ENCODE measurements around the gene GPLD1. TPM values are rescaled to one million over a fixed set of nuclear protein-coding genes. Genes with fewer than 3 reads are reported as not detected.

GPLD1 gene
- total and polyA plus RNA-seq, 9 of the 15 experiments (the other 6 are each of a cell fraction or from before 2014, with no cell fraction given): 0.11 to 1.3 (median 0.82) TPM

DNA sequence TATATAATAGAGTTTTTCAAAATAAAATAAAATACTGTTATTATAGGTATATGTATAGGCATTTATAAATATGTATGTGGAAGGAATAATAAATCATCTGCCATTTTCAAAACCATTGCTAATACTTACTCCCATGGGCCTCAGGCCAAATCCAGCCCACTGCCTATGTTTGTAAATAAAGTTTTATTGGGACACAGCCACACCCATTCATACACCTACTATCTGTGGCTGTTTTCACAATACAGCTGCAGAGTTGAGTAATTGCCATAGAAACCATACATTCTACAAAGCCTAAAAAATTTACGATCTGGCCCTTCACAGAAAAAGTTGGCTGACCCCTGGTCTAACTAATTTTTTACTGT is 14.9 kb upstream of the GPLD1 start (continued):
- TF ChIP-seq, protein P1, sequence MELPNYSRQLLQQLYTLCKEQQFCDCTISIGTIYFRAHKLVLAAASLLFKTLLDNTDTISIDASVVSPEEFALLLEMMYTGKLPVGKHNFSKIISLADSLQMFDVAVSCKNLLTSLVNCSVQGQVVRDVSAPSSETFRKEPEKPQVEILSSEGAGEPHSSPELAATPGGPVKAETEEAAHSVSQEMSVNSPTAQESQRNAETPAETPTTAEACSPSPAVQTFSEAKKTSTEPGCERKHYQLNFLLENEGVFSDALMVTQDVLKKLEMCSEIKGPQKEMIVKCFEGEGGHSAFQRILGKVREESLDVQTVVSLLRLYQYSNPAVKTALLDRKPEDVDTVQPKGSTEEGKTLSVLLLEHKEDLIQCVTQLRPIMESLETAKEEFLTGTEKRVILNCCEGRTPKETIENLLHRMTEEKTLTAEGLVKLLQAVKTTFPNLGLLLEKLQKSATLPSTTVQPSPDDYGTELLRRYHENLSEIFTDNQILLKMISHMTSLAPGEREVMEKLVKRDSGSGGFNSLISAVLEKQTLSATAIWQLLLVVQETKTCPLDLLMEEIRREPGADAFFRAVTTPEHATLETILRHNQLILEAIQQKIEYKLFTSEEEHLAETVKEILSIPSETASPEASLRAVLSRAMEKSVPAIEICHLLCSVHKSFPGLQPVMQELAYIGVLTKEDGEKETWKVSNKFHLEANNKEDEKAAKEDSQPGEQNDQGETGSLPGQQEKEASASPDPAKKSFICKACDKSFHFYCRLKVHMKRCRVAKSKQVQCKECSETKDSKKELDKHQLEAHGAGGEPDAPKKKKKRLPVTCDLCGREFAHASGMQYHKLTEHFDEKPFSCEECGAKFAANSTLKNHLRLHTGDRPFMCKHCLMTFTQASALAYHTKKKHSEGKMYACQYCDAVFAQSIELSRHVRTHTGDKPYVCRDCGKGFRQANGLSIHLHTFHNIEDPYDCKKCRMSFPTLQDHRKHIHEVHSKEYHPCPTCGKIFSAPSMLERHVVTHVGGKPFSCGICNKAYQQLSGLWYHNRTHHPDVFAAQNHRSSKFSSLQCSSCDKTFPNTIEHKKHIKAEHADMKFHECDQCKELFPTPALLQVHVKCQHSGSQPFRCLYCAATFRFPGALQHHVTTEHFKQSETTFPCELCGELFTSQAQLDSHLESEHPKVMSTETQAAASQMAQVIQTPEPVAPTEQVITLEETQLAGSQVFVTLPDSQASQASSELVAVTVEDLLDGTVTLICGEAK (IDR thresholded peaks at IDR 0.05): peak; percentile 92
- TF ChIP-seq, protein P1 (CRISPR knock-in tag; IDR thresholded peaks at IDR 0.05): peak; percentile 77
- no peak for TF ChIP-seq ESRRA (IDR thresholded peaks at IDR 0.05; ENCODE audit: borderline replicate concordance, low read depth)
- TF ChIP-seq ERF (CRISPR knock-in tag; IDR thresholded peaks at IDR 0.05): no peak
- TF ChIP-seq BMI1 (IDR thresholded peaks at IDR 0.05; ENCODE audit: low read length): no peak
- TF ChIP-seq MAFF (IDR thresholded peaks at IDR 0.05; ENCODE audit: low read length): no peak
- TF ChIP-seq ZFPM2 (CRISPR knock-in tag; IDR thresholded peaks at IDR 0.05): no peak
- no peak for TF ChIP-seq THRAP3 (IDR thresholded peaks at IDR 0.05; ENCODE audit: borderline replicate concordance)
- no peak for TF ChIP-seq EWSR1 (IDR thresholded peaks at IDR 0.05; ENCODE audit: borderline replicate concordance, low read depth, partially characterized antibody)
- TF ChIP-seq NFIC (IDR thresholded peaks at IDR 0.05): 0 out of 2 replicates have a peak, but pooled peaks have one; percentile 8
- no peak for TF ChIP-seq GTF2A2 (tag; IDR thresholded peaks at IDR 0.05)
- TF ChIP-seq, protein P2, sequence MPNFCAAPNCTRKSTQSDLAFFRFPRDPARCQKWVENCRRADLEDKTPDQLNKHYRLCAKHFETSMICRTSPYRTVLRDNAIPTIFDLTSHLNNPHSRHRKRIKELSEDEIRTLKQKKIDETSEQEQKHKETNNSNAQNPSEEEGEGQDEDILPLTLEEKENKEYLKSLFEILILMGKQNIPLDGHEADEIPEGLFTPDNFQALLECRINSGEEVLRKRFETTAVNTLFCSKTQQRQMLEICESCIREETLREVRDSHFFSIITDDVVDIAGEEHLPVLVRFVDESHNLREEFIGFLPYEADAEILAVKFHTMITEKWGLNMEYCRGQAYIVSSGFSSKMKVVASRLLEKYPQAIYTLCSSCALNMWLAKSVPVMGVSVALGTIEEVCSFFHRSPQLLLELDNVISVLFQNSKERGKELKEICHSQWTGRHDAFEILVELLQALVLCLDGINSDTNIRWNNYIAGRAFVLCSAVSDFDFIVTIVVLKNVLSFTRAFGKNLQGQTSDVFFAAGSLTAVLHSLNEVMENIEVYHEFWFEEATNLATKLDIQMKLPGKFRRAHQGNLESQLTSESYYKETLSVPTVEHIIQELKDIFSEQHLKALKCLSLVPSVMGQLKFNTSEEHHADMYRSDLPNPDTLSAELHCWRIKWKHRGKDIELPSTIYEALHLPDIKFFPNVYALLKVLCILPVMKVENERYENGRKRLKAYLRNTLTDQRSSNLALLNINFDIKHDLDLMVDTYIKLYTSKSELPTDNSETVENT (CRISPR knock-in tag; IDR thresholded peaks at IDR 0.05): no peak
- TF ChIP-seq, protein P3, sequence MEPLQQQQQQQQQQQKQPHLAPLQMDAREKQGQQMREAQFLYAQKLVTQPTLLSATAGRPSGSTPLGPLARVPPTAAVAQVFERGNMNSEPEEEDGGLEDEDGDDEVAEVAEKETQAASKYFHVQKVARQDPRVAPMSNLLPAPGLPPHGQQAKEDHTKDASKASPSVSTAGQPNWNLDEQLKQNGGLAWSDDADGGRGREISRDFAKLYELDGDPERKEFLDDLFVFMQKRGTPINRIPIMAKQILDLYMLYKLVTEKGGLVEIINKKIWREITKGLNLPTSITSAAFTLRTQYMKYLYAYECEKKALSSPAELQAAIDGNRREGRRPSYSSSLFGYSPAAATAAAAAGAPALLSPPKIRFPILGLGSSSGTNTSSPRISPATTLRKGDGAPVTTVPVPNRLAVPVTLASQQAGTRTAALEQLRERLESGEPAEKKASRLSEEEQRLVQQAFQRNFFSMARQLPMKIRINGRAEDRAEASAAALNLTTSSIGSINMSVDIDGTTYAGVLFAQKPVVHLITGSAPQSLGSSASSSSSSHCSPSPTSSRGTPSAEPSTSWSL (CRISPR knock-in tag; IDR thresholded peaks at IDR 0.05; ENCODE audit: borderline replicate concordance): no peak
- TF ChIP-seq HMG20A (CRISPR knock-in tag; conservative IDR thresholded peaks at IDR 0.05): no peak
- TF ChIP-seq MYBL2 (IDR thresholded peaks at IDR 0.05; ENCODE audit: low read depth): no peak
- TF ChIP-seq MYBL2 (CRISPR knock-in tag; IDR thresholded peaks at IDR 0.05; ENCODE audit: borderline replicate concordance): no peak
